Measurements from ENCODE around the gene TMEM26.

The TMEM26 gene

GRCh38 chr10:61452655-61453641 is at the start of gene TMEM26:
TSS of gene TMEM26 (minus strand) at chr10:61453381. CDS start at chr10:61453081, 300 bp downstream.
- peak; percentile 70 for FAIRE-seq

- FAIRE-seq, result no peak
Observed at GRCh38 chr10:61500460-61500859, 47.3 kb upstream of the TMEM26 start.

GRCh38 chr10:61492364-61492995 is 39.3 kb upstream of the TMEM26 start:
- FAIRE-seq, result no peak

- FAIRE-seq, result no peak
Observed at GRCh38 chr10:61487506-61487905, 34.3 kb upstream of the TMEM26 start.

GRCh38 chr10:61486738-61487396 is 33.7 kb upstream of the TMEM26 start:
- FAIRE-seq, result no peak

- FAIRE-seq, result no peak
Observed at GRCh38 chr10:61486251-61486650, 33.1 kb upstream of the TMEM26 start.

GRCh38 chr10:61481597-61481996 is 28.4 kb upstream of the TMEM26 start:
- FAIRE-seq, result no peak

GRCh38 chr10:61480208-61480607 is 27.0 kb upstream of the TMEM26 start:
- no peak for FAIRE-seq

- no peak for FAIRE-seq
Observed at GRCh38 chr10:61478621-61479312, 25.6 kb upstream of the TMEM26 start.

- FAIRE-seq, result no peak
Observed at GRCh38 chr10:61477451-61477850, 24.3 kb upstream of the TMEM26 start.

GRCh38 chr10:61476529-61476928 is 23.3 kb upstream of the TMEM26 start:
- no peak for FAIRE-seq

- FAIRE-seq, result no peak
Observed at GRCh38 chr10:61475449-61475873, 22.3 kb upstream of the TMEM26 start.

- FAIRE-seq, result no peak
Observed at GRCh38 chr10:61472090-61472674, 19.0 kb upstream of the TMEM26 start.

- FAIRE-seq, result no peak
Observed at GRCh38 chr10:61471491-61471890, 18.3 kb upstream of the TMEM26 start.

- FAIRE-seq, result no peak
Observed at GRCh38 chr10:61470740-61471139, 17.6 kb upstream of the TMEM26 start.

- FAIRE-seq, result no peak
Observed at GRCh38 chr10:61465901-61466632, 12.9 kb upstream of the TMEM26 start.

- FAIRE-seq, result no peak
Observed at GRCh38 chr10:61465171-61465496, 12.0 kb upstream of the TMEM26 start.

- no peak for FAIRE-seq
Observed at GRCh38 chr10:61464461-61465170, 11.4 kb upstream of the TMEM26 start.

GRCh38 chr10:61463035-61463909 is 10.1 kb upstream of the TMEM26 start:
- peak; percentile 98 for FAIRE-seq

- no peak for FAIRE-seq
Observed at GRCh38 chr10:61460835-61461234, 7.7 kb upstream of the TMEM26 start.

Measured in endometrium (tissue), 2 donors.